Measurements from ENCODE around the gene MASP1.

The MASP1 gene

DNA sequence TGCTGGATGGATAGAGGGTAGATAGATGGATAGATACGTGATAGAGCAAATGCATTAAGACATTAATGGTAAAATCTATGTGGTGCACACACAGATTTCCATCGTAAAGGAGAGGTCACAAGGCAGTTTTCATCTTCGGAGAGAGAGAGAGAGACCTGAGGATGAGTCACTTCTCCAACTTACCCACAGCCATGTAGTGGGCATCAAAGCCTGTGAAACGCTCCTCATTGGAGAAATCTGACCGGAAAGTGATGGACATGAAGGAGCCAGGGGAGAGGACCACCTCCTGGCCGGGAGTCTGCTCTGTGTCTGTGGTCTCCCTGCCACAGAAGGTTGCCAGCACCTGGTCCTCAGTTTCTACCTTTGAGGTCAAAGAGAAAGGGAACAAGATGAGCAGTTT lies 29.2 kb downstream of the MASP1 start:
- DNase-seq = no peak
- Histone ChIP-seq H2AK5ac (ENCODE audit: low read length) (no peak overlapping the region), H2BK5ac (ENCODE audit: low read length) (no peak overlapping the region), H3K4me2 (ENCODE audit: low read length) (no peak overlapping the region), H2BK120ac (ENCODE audit: low read depth, low read length) (no peak overlapping the region), H3K4me3 (ENCODE audit: low read length) (no peak overlapping the region), H3K27ac (ENCODE audit: low read depth, low read length) (no peak overlapping the region), H3K4ac (ENCODE audit: low read depth, low read length) (no peak overlapping the region), H3K23ac (ENCODE audit: low read length) (no peak overlapping the region), H3K56ac (ENCODE audit: low read length) (no peak overlapping the region), H3K4me1 (ENCODE audit: control insufficient read depth, low read depth, low read length) (no peaks in the 10 kb centered on the region), H2BK15ac (replicated peaks; ENCODE audit: low read depth) (no peak overlapping the region), H3K36me3 (ENCODE audit: control insufficient read depth, insufficient read depth, low read length) (no peaks in the 10 kb centered on the region), H3K9ac (ENCODE audit: low read length) (no peak overlapping the region), H4K5ac (ENCODE audit: low read length) (no peak overlapping the region), H3K79me1 (ENCODE audit: low read length) (no peaks in the 10 kb centered on the region), H4K8ac (ENCODE audit: low read depth, low read length) (no peak overlapping the region), H3K79me2 (ENCODE audit: control insufficient read depth, insufficient read depth, low read length) (no peaks in the 10 kb centered on the region), H3K27me3 (ENCODE audit: insufficient read depth, low read length, poor library complexity) (no peaks in the 10 kb centered on the region), H3K18ac (ENCODE audit: low read length) (no peak overlapping the region)
- 100% methylated on average over 1 of the region's 6 CpGs for WGBS (ENCODE audit: extremely low coverage, insufficient coverage, low lambda C conversion rate)

DNA sequence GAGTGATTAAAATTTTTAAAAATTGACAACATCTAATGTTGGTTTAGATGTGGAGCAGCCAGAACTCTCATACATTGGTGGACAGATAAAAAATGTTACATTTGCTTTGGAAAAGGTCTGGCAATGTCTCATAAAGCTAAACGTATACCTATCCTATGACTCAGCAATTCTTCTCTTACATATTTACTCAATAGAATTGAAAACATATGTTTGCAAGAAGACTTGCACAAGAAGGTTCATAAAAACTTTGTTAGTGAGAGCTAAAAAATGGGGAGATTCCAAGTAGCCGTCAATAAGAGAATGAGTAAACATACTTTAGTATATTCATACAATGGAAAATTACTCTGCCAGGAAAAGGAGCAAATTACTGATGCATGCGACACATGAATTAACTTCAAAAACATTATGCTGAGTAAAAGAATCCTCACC lies 30.0 kb downstream of the MASP1 start:
- Histone ChIP-seq H3K36me3 (ENCODE audit: control insufficient read depth, insufficient read depth, low read length) (no peaks in the 10 kb centered on the region), H3K23ac (ENCODE audit: low read length) (no peak overlapping the region), H3K9ac (ENCODE audit: low read length) (no peak overlapping the region), H3K4me1 (ENCODE audit: control insufficient read depth, low read depth, low read length) (no peaks in the 10 kb centered on the region), H3K4me3 (ENCODE audit: low read length) (no peak overlapping the region), H3K18ac (ENCODE audit: low read length) (no peak overlapping the region), H4K5ac (ENCODE audit: low read length) (no peak overlapping the region), H2BK120ac (ENCODE audit: low read depth, low read length) (no peak overlapping the region), H4K8ac (ENCODE audit: low read depth, low read length) (no peak overlapping the region), H3K56ac (ENCODE audit: low read length) (no peak overlapping the region), H3K79me2 (ENCODE audit: control insufficient read depth, insufficient read depth, low read length) (no peaks in the 10 kb centered on the region), H3K4ac (ENCODE audit: low read depth, low read length) (no peak overlapping the region), H2BK5ac (ENCODE audit: low read length) (no peak overlapping the region), H2BK15ac (replicated peaks; ENCODE audit: low read depth) (no peak overlapping the region), H2AK5ac (ENCODE audit: low read length) (no peak overlapping the region), H3K27me3 (ENCODE audit: insufficient read depth, low read length, poor library complexity) (no peaks in the 10 kb centered on the region), H3K27ac (ENCODE audit: low read depth, low read length) (no peak overlapping the region), H3K79me1 (ENCODE audit: low read length) (no peaks in the 10 kb centered on the region), H3K4me2 (ENCODE audit: low read length) (no peak overlapping the region)
- WGBS (ENCODE audit: extremely low coverage, insufficient coverage, low lambda C conversion rate) = no CpG with 5 or more reads among the region's 3 CpGs
- no peak for DNase-seq

DNA sequence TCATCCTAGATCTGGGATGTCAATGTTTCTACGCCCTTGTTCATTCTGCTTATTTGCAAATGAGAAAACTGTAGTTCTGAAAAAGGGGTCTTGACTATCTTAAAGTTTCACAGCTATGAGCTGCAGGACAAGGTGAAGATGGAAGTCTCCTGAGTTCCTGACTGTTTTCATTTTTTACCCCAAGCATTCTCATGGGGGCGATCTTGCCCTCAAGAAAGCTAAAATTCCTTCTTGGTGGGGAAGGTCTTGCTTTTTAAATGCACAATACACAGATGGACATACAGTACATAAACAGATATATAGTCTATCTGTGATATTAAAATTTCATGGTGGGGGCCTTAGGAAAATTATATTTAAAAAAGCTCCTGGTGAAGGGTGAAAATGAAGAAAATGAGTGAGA lies 32.4 kb downstream of the MASP1 start:
- no peak overlapping the region for H4K8ac ChIP-seq (ENCODE audit: low read depth, low read length)
- no peak overlapping the region for H3K9ac ChIP-seq (ENCODE audit: low read length)
- no peaks in the 10 kb centered on the region for H3K36me3 ChIP-seq (ENCODE audit: control insufficient read depth, insufficient read depth, low read length)
- no peak overlapping the region for H3K18ac ChIP-seq (ENCODE audit: low read length)
- no peak overlapping the region for H2BK5ac ChIP-seq (ENCODE audit: low read length)
- H2AK5ac ChIP-seq (ENCODE audit: low read length) = no peak overlapping the region
- no peak overlapping the region for H3K4ac ChIP-seq (ENCODE audit: low read depth, low read length)
- H3K27me3 ChIP-seq (ENCODE audit: insufficient read depth, low read length, poor library complexity) = no peaks in the 10 kb centered on the region
- DNase-seq = no peak
- no peaks in the 10 kb centered on the region for H3K79me2 ChIP-seq (ENCODE audit: control insufficient read depth, insufficient read depth, low read length)
- no peaks in the 10 kb centered on the region for H3K79me1 ChIP-seq (ENCODE audit: low read length)
- H2BK120ac ChIP-seq (ENCODE audit: low read depth, low read length) = no peak overlapping the region
- H2BK15ac ChIP-seq (replicated peaks; ENCODE audit: low read depth) = no peak overlapping the region
- no CpG with 5 or more reads among the region's 2 CpGs for WGBS (ENCODE audit: extremely low coverage, insufficient coverage, low lambda C conversion rate)
- no peak overlapping the region for H3K4me2 ChIP-seq (ENCODE audit: low read length)
- no peak overlapping the region for H4K5ac ChIP-seq (ENCODE audit: low read length)
- H3K4me3 ChIP-seq (ENCODE audit: low read length) = no peak overlapping the region
- no peak overlapping the region for H3K56ac ChIP-seq (ENCODE audit: low read length)
- H3K23ac ChIP-seq (ENCODE audit: low read length) = no peak overlapping the region
- no peaks in the 10 kb centered on the region for H3K4me1 ChIP-seq (ENCODE audit: control insufficient read depth, low read depth, low read length)
- H3K27ac ChIP-seq (ENCODE audit: low read depth, low read length) = no peak overlapping the region

DNA sequence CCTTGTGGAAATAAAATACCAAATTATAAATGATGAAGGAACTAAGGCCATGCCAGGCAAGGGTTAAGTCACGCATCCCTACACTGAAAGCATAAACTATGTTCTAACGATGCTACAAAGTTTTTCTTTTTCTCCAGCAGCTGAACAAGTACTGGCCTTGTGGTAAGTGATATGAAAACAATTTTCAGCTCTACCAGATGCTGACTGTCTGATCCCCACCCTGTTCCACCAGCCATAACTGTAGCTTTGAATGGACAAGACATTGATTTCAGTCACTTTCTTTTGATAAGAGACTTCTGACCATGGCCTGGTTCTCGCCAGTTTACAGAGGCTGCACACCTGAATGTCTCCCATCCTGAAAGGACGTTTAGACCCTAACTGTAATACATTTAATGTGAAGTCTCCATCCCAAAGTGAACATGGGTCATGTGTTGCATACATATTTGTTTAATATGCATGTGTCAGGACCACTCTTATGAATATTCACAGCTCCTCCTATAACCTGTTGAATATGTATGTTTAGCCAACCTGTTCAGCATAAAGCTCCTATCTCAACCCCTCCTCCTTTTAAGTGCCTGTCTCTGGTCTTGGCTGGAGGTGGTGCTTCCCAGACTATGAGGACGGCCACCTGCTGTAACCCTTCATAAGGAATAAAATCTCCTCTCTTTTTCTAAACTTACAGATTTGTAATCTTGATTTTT lies 33.4 kb downstream of the MASP1 start:
- Histone ChIP-seq H3K27ac (ENCODE audit: low read depth, low read length) (no peak overlapping the region), H2BK5ac (ENCODE audit: low read length) (no peak overlapping the region), H3K4me3 (ENCODE audit: low read length) (no peak overlapping the region), H4K5ac (ENCODE audit: low read length) (no peak overlapping the region), H3K18ac (ENCODE audit: low read length) (no peak overlapping the region), H3K4ac (ENCODE audit: low read depth, low read length) (no peak overlapping the region), H3K79me1 (ENCODE audit: low read length) (no peaks in the 10 kb centered on the region), H2BK120ac (ENCODE audit: low read depth, low read length) (no peak overlapping the region), H3K79me2 (ENCODE audit: control insufficient read depth, insufficient read depth, low read length) (no peaks in the 10 kb centered on the region), H2AK5ac (ENCODE audit: low read length) (no peak overlapping the region), H3K4me2 (ENCODE audit: low read length) (no peak overlapping the region), H3K4me1 (ENCODE audit: control insufficient read depth, low read depth, low read length) (no peaks in the 10 kb centered on the region), H3K23ac (ENCODE audit: low read length) (no peak overlapping the region), H2BK15ac (replicated peaks; ENCODE audit: low read depth) (no peak overlapping the region), H3K27me3 (ENCODE audit: insufficient read depth, low read length, poor library complexity) (no peaks in the 10 kb centered on the region), H3K36me3 (ENCODE audit: control insufficient read depth, insufficient read depth, low read length) (no peaks in the 10 kb centered on the region), H4K8ac (ENCODE audit: low read depth, low read length) (no peak overlapping the region), H3K9ac (ENCODE audit: low read length) (no peak overlapping the region), H3K56ac (ENCODE audit: low read length) (no peak overlapping the region)
- no CpG with 5 or more reads among the region's 5 CpGs for WGBS (ENCODE audit: extremely low coverage, insufficient coverage, low lambda C conversion rate)
- DNase-seq = no peak

- H3K4me3 ChIP-seq (ENCODE audit: low read length) = no peak overlapping the region
- H3K23ac ChIP-seq (ENCODE audit: low read length) = no peak overlapping the region
- H3K9ac ChIP-seq (ENCODE audit: low read length) = no peak overlapping the region
- H3K27me3 ChIP-seq (ENCODE audit: insufficient read depth, low read length, poor library complexity) = no peaks in the 10 kb centered on the region
- no peak overlapping the region for H2BK5ac ChIP-seq (ENCODE audit: low read length)
- H3K4me1 ChIP-seq (ENCODE audit: control insufficient read depth, low read depth, low read length) = no peaks in the 10 kb centered on the region
- no peak overlapping the region for H3K4me2 ChIP-seq (ENCODE audit: low read length)
- DNase-seq = no peak
- H3K79me2 ChIP-seq (ENCODE audit: control insufficient read depth, insufficient read depth, low read length) = no peaks in the 10 kb centered on the region
- H3K27ac ChIP-seq (ENCODE audit: low read depth, low read length) = no peak overlapping the region
- no peak overlapping the region for H4K8ac ChIP-seq (ENCODE audit: low read depth, low read length)
- no peak overlapping the region for H2BK120ac ChIP-seq (ENCODE audit: low read depth, low read length)
- no peak overlapping the region for H3K4ac ChIP-seq (ENCODE audit: low read depth, low read length)
- no CpG with 5 or more reads among the region's 6 CpGs for WGBS (ENCODE audit: extremely low coverage, insufficient coverage, low lambda C conversion rate)
- H2BK15ac ChIP-seq (replicated peaks; ENCODE audit: low read depth) = no peak overlapping the region
- no peaks in the 10 kb centered on the region for H3K79me1 ChIP-seq (ENCODE audit: low read length)
- no peak overlapping the region for H3K18ac ChIP-seq (ENCODE audit: low read length)
- H3K56ac ChIP-seq (ENCODE audit: low read length) = no peak overlapping the region
- H4K5ac ChIP-seq (ENCODE audit: low read length) = no peak overlapping the region
- H2AK5ac ChIP-seq (ENCODE audit: low read length) = no peak overlapping the region
- H3K36me3 ChIP-seq (ENCODE audit: control insufficient read depth, insufficient read depth, low read length) = no peaks in the 10 kb centered on the region
Observed at GRCh38 chr3:187257471-187257870, 34.1 kb downstream of the MASP1 start.

DNA sequence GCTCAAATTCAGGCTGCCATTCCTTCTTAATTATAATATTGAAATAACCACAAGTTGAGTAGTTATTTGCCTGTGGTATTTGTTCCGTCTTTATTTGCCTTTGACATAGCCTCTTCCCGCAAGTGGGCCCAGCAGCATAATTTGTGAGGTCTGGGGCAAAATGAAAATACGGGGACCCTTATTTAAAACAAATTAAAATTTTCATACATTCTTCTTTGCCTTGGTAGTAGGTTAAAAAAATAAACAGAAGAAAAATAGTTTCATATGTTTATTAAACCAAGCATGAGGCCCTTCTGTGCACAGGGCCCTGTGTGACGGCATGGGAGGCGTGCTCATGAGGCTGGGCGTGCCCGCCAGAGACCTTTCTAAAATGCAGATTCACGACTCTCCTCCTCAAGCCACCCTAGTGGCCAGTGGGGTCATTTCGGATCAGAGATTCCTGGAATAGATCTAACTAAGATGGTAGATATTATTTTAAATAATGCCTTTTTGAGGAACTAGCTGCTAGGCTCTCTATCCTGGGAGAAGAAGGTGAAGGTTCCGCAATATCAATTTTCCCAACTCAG lies 35.4 kb downstream of the MASP1 start:
- H3K23ac ChIP-seq (ENCODE audit: low read length) = no peak overlapping the region
- H2AK5ac ChIP-seq (ENCODE audit: low read length) = no peak overlapping the region
- no peak overlapping the region for H3K4me2 ChIP-seq (ENCODE audit: low read length)
- H4K8ac ChIP-seq (ENCODE audit: low read depth, low read length) = no peak overlapping the region
- H4K5ac ChIP-seq (ENCODE audit: low read length) = no peak overlapping the region
- no peak for DNase-seq
- H3K79me1 ChIP-seq (ENCODE audit: low read length) = no peaks in the 10 kb centered on the region
- H3K4ac ChIP-seq (ENCODE audit: low read depth, low read length) = no peak overlapping the region
- H3K18ac ChIP-seq (ENCODE audit: low read length) = no peak overlapping the region
- H2BK5ac ChIP-seq (ENCODE audit: low read length) = no peak overlapping the region
- H2BK15ac ChIP-seq (replicated peaks; ENCODE audit: low read depth) = no peak overlapping the region
- no peak overlapping the region for H3K4me3 ChIP-seq (ENCODE audit: low read length)
- H3K9ac ChIP-seq (ENCODE audit: low read length) = no peak overlapping the region
- no peak overlapping the region for H2BK120ac ChIP-seq (ENCODE audit: low read depth, low read length)
- no peaks in the 10 kb centered on the region for H3K36me3 ChIP-seq (ENCODE audit: control insufficient read depth, insufficient read depth, low read length)
- H3K27me3 ChIP-seq (ENCODE audit: insufficient read depth, low read length, poor library complexity) = no peaks in the 10 kb centered on the region
- no peak overlapping the region for H3K56ac ChIP-seq (ENCODE audit: low read length)
- H3K4me1 ChIP-seq (ENCODE audit: control insufficient read depth, low read depth, low read length) = no peaks in the 10 kb centered on the region
- WGBS (ENCODE audit: extremely low coverage, insufficient coverage, low lambda C conversion rate) = no CpG with 5 or more reads among the region's 10 CpGs
- no peak overlapping the region for H3K27ac ChIP-seq (ENCODE audit: low read depth, low read length)
- no peaks in the 10 kb centered on the region for H3K79me2 ChIP-seq (ENCODE audit: control insufficient read depth, insufficient read depth, low read length)

Data from mesendoderm (in vitro differentiated cells).